ENCODE measurements around the gene SORL1. TPM values are rescaled to one million over a fixed set of nuclear protein-coding genes. Genes with fewer than 3 reads are reported as not detected.

SORL1 gene
- total and polyA plus RNA-seq, 2 of the 8 experiments (the other 6 are each of a cell fraction or from before 2014, with no cell fraction given), result 38.1 to 65.5 TPM

GRCh38 chr11:121577106-121577848, 125.2 kb downstream of the SORL1 start (continued):
- TF ChIP-seq SIN3A (conservative IDR thresholded peaks at IDR 0.05 in 1 of 2, IDR thresholded peaks at IDR 0.05 in 1 of 2; ENCODE audit: low read depth in 1 of 2, low read length in 2 of 2) (no peak), HDAC6 (IDR thresholded peaks at IDR 0.05; ENCODE audit: low read depth, low read length) (no peak), CBX8 (IDR thresholded peaks at IDR 0.05; ENCODE audit: borderline replicate concordance, low read depth, low read length) (no peak)

Measured in H1 (cell line).